ENCODE results near the gene HK2.

The HK2 gene

GRCh38 chr2:74941284-74941683 lies 107.4 kb downstream of the HK2 start:
- no peaks in the 10 kb centered on the region for H3K9me3 Mint-ChIP-seq
- no peaks in the 10 kb centered on the region for H3K4me1 Mint-ChIP-seq
- H3K27ac Mint-ChIP-seq = no peak overlapping the region
- peaks cover 7% of the 10 kb centered on the region for H3K27me3 Mint-ChIP-seq
- no peaks in the 10 kb centered on the region for H3K36me3 Mint-ChIP-seq
- H3K4me3 Mint-ChIP-seq = no peak overlapping the region

GRCh38 chr2:74942263-74942662 lies 108.3 kb downstream of the HK2 start:
- Mint-ChIP-seq H3K4me1 (no peaks in the 10 kb centered on the region), H3K27me3 (peaks cover 5% of the 10 kb centered on the region), H3K9me3 (no peaks in the 10 kb centered on the region), H3K36me3 (no peaks in the 10 kb centered on the region), H3K27ac (no peak overlapping the region), H3K4me3 (no peak overlapping the region)
